Fibroblast of villous mesenchyme (primary cell): Measurements from ENCODE around the gene SLC1A1. TPM values are rescaled to one million over a fixed set of nuclear protein-coding genes. Genes with fewer than 3 reads are reported as not detected.
A peak's percentile ranks its signal among the peaks of the same experiment; 100 is the strongest.

ENCODE experiments used
- DNase-seq: peaks from one replicate; pipeline ENCODE4 v3.0.0-alpha.2; 2010; ENCODE audit warnings: low read depth
- H3K4me3 ChIP-seq: 2 replicates; pipeline ENCODE4 v1.5.1; 2011; ENCODE audit warnings: low read depth, mild to moderate bottlenecking, low read length
- CTCF ChIP-seq: IDR thresholded peaks from 2 replicates; pipeline ENCODE4 v1.5.1; 2012; ENCODE audit warnings: low read depth, mild to moderate bottlenecking, low read length; ENCODE audit not compliant: insufficient read depth
- total RNA-seq: library from RNA; depleted of rRNA; stranded (reverse); fragments of >200 nt; gene quantifications from 2 replicates; pipeline ENCODE4 v1.2.3, GENCODE V29; 2012

The SLC1A1 gene
- total RNA-seq, result 17.7 and 34.1 TPM in 2 replicates

GRCh38 chr9:4489919-4490704 is at the start of gene SLC1A1:
TSS of gene SLC1A1 (plus strand) at chr9:4490468. CDS start at chr9:4490680, 212 bp downstream.
- peak within 1 kb of the TSS; percentile 77 for H3K4me3 ChIP-seq
- peak; percentile 71 for DNase-seq
- TF ChIP-seq CTCF, result no peak

- H3K4me3 ChIP-seq, result no peak overlapping the region
- DNase-seq, result no peak
- no peak for TF ChIP-seq CTCF
Observed at GRCh38 chr9:4442806-4443205, 47.5 kb upstream of the SLC1A1 start.

GRCh38 chr9:4443439-4443838 is 46.8 kb upstream of the SLC1A1 start:
- no peak for DNase-seq
- TF ChIP-seq CTCF, result no peak
- H3K4me3 ChIP-seq, result no peak overlapping the region

GRCh38 chr9:4461437-4461836 is 28.8 kb upstream of the SLC1A1 start:
- H3K4me3 ChIP-seq, result no peak overlapping the region
- no peak for TF ChIP-seq CTCF
- no peak for DNase-seq

GRCh38 chr9:4463824-4464223 is 26.4 kb upstream of the SLC1A1 start:
- DNase-seq, result no peak
- no peak overlapping the region for H3K4me3 ChIP-seq
- no peak for TF ChIP-seq CTCF

GRCh38 chr9:4464911-4465513 is 25.3 kb upstream of the SLC1A1 start:
- peak; percentile 34 for DNase-seq
- H3K4me3 ChIP-seq, result no peak overlapping the region
- no peak for TF ChIP-seq CTCF
